GM18499 (cell line): Measurements from ENCODE around the gene EXOC4.

ENCODE experiments used
- ATAC-seq: cut with Tn5 transposase; IDR thresholded peaks from one replicate; pipeline ENCODE4 v1.9.1; 2021; ENCODE audit warnings: moderate number of reproducible peaks; ENCODE audit not compliant: insufficient read depth, unreplicated experiment

EXOC4 gene

GRCh38 chr7:133358708-133359107 is 105.8 kb downstream of the EXOC4 start:
- no peak for ATAC-seq

- ATAC-seq = no peak
Measured at GRCh38 chr7:133359449-133359848, 106.6 kb downstream of the EXOC4 start.

- no peak for ATAC-seq
Measured at GRCh38 chr7:133360201-133360600, 107.3 kb downstream of the EXOC4 start.

GRCh38 chr7:133361806-133362205 is 108.9 kb downstream of the EXOC4 start:
- ATAC-seq = no peak

- no peak for ATAC-seq
Measured at GRCh38 chr7:133364959-133365690, 112.2 kb downstream of the EXOC4 start.

- ATAC-seq = no peak
Measured at GRCh38 chr7:133365917-133366316, 113.0 kb downstream of the EXOC4 start.

- no peak for ATAC-seq
Measured at GRCh38 chr7:133367561-133367960, 114.7 kb downstream of the EXOC4 start.

GRCh38 chr7:133369130-133369529 is 116.3 kb downstream of the EXOC4 start:
- ATAC-seq = no peak

- no peak for ATAC-seq
Measured at GRCh38 chr7:133371616-133372015, 118.7 kb downstream of the EXOC4 start.

- no peak for ATAC-seq
Measured at GRCh38 chr7:133372337-133372736, 119.5 kb downstream of the EXOC4 start.

GRCh38 chr7:133376514-133376913 is 123.6 kb downstream of the EXOC4 start:
- no peak for ATAC-seq

- no peak for ATAC-seq
Measured at GRCh38 chr7:133381965-133382364, 129.1 kb downstream of the EXOC4 start.

- no peak for ATAC-seq
Measured at GRCh38 chr7:133382775-133383559, 130.1 kb downstream of the EXOC4 start.

- ATAC-seq = no peak
Measured at GRCh38 chr7:133386205-133386604, 133.3 kb downstream of the EXOC4 start.

- ATAC-seq = no peak
Measured at GRCh38 chr7:133389727-133390126, 136.8 kb downstream of the EXOC4 start.

- no peak for ATAC-seq
Measured at GRCh38 chr7:133391206-133391605, 138.3 kb downstream of the EXOC4 start.

- no peak for ATAC-seq
Measured at GRCh38 chr7:133394369-133394768, 141.5 kb downstream of the EXOC4 start.

- ATAC-seq = no peak
Measured at GRCh38 chr7:133395551-133395950, 142.7 kb downstream of the EXOC4 start.

- no peak for ATAC-seq
Measured at GRCh38 chr7:133398506-133398905, 145.6 kb downstream of the EXOC4 start.

- ATAC-seq = no peak
Measured at GRCh38 chr7:133401225-133401624, 148.3 kb downstream of the EXOC4 start.

- no peak for ATAC-seq
Measured at GRCh38 chr7:133408212-133408611, 155.3 kb downstream of the EXOC4 start.

GRCh38 chr7:133409421-133409820 is 156.5 kb downstream of the EXOC4 start:
- ATAC-seq = no peak
